ENCODE results near the gene KREMEN1. TPM values are rescaled to one million over a fixed set of nuclear protein-coding genes. Genes with fewer than 3 reads are reported as not detected.

KREMEN1 gene
- total and polyA plus RNA-seq, 2 experiments from 2014 or later = 7.5 to 10.5 TPM

GRCh38 chr22:29172216-29172615 is 99.4 kb downstream of the KREMEN1 start:
- H3K79me2 ChIP-seq = no peaks in the 10 kb centered on the region
- H3K9me3 ChIP-seq (ENCODE audit: low read depth) = peaks cover 3% of the 10 kb centered on the region
- WGBS (ENCODE audit: low lambda C conversion rate, missing lambda C conversion rate) = 88% methylated on average over 6 of the region's 6 CpGs
- H3K4me1 ChIP-seq (ENCODE audit: insufficient read depth) = no peaks in the 10 kb centered on the region
- no peak overlapping the region for H3K4me2 ChIP-seq
- H4K20me1 ChIP-seq (ENCODE audit: insufficient read depth, poor library complexity, severe bottlenecking) = no peaks in the 10 kb centered on the region
- H3K27me3 ChIP-seq = no peaks in the 10 kb centered on the region
- no peak overlapping the region for H3K4me3 ChIP-seq
- H3K27ac ChIP-seq = no peak overlapping the region
- H2AFZ ChIP-seq = no peak overlapping the region
- DNase-seq (ENCODE audit: low spot score) = no peak
- no peaks in the 10 kb centered on the region for H3K9me2 ChIP-seq (replicated peaks; ENCODE audit: insufficient read depth)
- H3K36me3 ChIP-seq (replicated peaks; ENCODE audit: insufficient read depth, low read depth) = no peaks in the 10 kb centered on the region
- TF ChIP-seq EZH2 (IDR thresholded peaks at IDR 0.05; ENCODE audit: borderline replicate concordance) (no peak), EZH2phosphoT487 (IDR thresholded peaks at IDR 0.05; ENCODE audit: low read depth, severe bottlenecking, unreplicated experiment) (no peak), CTCF (IDR thresholded peaks at IDR 0.05; ENCODE audit: poor library complexity) (no peak)

- no peak overlapping the region for H3K27ac ChIP-seq
- no peak overlapping the region for H3K4me3 ChIP-seq
- H3K79me2 ChIP-seq = no peaks in the 10 kb centered on the region
- peaks cover 3% of the 10 kb centered on the region for H3K9me3 ChIP-seq (ENCODE audit: low read depth)
- TF ChIP-seq EZH2 (IDR thresholded peaks at IDR 0.05; ENCODE audit: borderline replicate concordance) = no peak
- no peak for TF ChIP-seq EZH2phosphoT487 (IDR thresholded peaks at IDR 0.05; ENCODE audit: low read depth, severe bottlenecking, unreplicated experiment)
- no peak for TF ChIP-seq CTCF (IDR thresholded peaks at IDR 0.05; ENCODE audit: poor library complexity)
- H3K27me3 ChIP-seq = no peaks in the 10 kb centered on the region
- H3K4me1 ChIP-seq (ENCODE audit: insufficient read depth) = no peaks in the 10 kb centered on the region
- H3K4me2 ChIP-seq = no peak overlapping the region
- H4K20me1 ChIP-seq (ENCODE audit: insufficient read depth, poor library complexity, severe bottlenecking) = no peaks in the 10 kb centered on the region
- no peak for DNase-seq (ENCODE audit: low spot score)
- WGBS (ENCODE audit: low lambda C conversion rate, missing lambda C conversion rate) = 88% methylated on average over 1 of the region's 1 CpG
- H3K36me3 ChIP-seq (replicated peaks; ENCODE audit: insufficient read depth, low read depth) = no peaks in the 10 kb centered on the region
- H3K9me2 ChIP-seq (replicated peaks; ENCODE audit: insufficient read depth) = no peaks in the 10 kb centered on the region
- no peak overlapping the region for H2AFZ ChIP-seq
Observed at GRCh38 chr22:29175312-29175835, 102.5 kb downstream of the KREMEN1 start.

- H3K9me2 ChIP-seq (replicated peaks; ENCODE audit: insufficient read depth) = no peaks in the 10 kb centered on the region
- no peaks in the 10 kb centered on the region for H3K36me3 ChIP-seq (replicated peaks; ENCODE audit: insufficient read depth, low read depth)
- DNase-seq (ENCODE audit: low spot score) = no peak
- no peaks in the 10 kb centered on the region for H3K27me3 ChIP-seq
- H3K4me1 ChIP-seq (ENCODE audit: insufficient read depth) = no peaks in the 10 kb centered on the region
- no peaks in the 10 kb centered on the region for H3K9me3 ChIP-seq (ENCODE audit: low read depth)
- H3K4me2 ChIP-seq = no peak overlapping the region
- TF ChIP-seq EZH2phosphoT487 (IDR thresholded peaks at IDR 0.05; ENCODE audit: low read depth, severe bottlenecking, unreplicated experiment) (no peak), EZH2 (IDR thresholded peaks at IDR 0.05; ENCODE audit: borderline replicate concordance) (no peak), CTCF (IDR thresholded peaks at IDR 0.05; ENCODE audit: poor library complexity) (no peak)
- no peak overlapping the region for H3K27ac ChIP-seq
- H2AFZ ChIP-seq = no peak overlapping the region
- H3K4me3 ChIP-seq = no peak overlapping the region
- no peaks in the 10 kb centered on the region for H3K79me2 ChIP-seq
- WGBS (ENCODE audit: low lambda C conversion rate, missing lambda C conversion rate) = 78% methylated on average over 19 of the region's 19 CpGs
- no peaks in the 10 kb centered on the region for H4K20me1 ChIP-seq (ENCODE audit: insufficient read depth, poor library complexity, severe bottlenecking)
Observed at GRCh38 chr22:29183971-29184848, 111.4 kb downstream of the KREMEN1 start.
